ENCODE data around the gene WDR55. TPM values are rescaled to one million over a fixed set of nuclear protein-coding genes. Genes with fewer than 3 reads are reported as not detected.
"Not testable (repeated sequence)": the region's sequence is repeated elsewhere in the genome, so short reads cannot be mapped to it uniquely, and the experiment has no call there.

The WDR55 gene
- total and polyA plus RNA-seq, 2 of the 4 experiments (the other 2 are of a cell fraction): 19.0 to 20.4 TPM

GRCh38 chr5:140713562-140714094, 48.9 kb downstream of the WDR55 start:
- Histone ChIP-seq H2AK9ac (replicated peaks; ENCODE audit: low read depth, low read length, poor library complexity) (no peak overlapping the region), H3K4ac (ENCODE audit: low read depth, low read length) (no peak overlapping the region), H2AK5ac (ENCODE audit: low read depth, low read length) (no peak overlapping the region), H3K9me3 (ENCODE audit: control insufficient read depth, insufficient read depth, low read length) (no peaks in the 10 kb centered on the region), H3K9me1 (ENCODE audit: insufficient read depth, low read length) (no peaks in the 10 kb centered on the region), H4K91ac (ENCODE audit: insufficient read depth, low read depth, low read length) (no peak overlapping the region), H4K20me1 (ENCODE audit: insufficient read depth, low read length) (0 out of 2 replicates have a peak, but pooled peaks cover 5% of the 10 kb centered on the region), H3K27me3 (ENCODE audit: control insufficient read depth, insufficient read depth, low read length) (no peaks in the 10 kb centered on the region), H4K5ac (ENCODE audit: low read depth, low read length) (no peak overlapping the region), H3K36me3 (ENCODE audit: control insufficient read depth, insufficient read depth, low read length) (no peaks in the 10 kb centered on the region), H2BK5ac (ENCODE audit: low read depth, low read length, poor library complexity, severe bottlenecking) (no peak overlapping the region), H2AFZ (replicated peaks; ENCODE audit: low read length, poor library complexity) (no peak overlapping the region), H3K9ac (ENCODE audit: low read depth, low read length) (no peak overlapping the region), H2BK15ac (ENCODE audit: low read depth, low read length) (no peak overlapping the region), H3K4me2 (ENCODE audit: low read depth, low read length) (no peak overlapping the region), H3K27ac (ENCODE audit: insufficient read depth, low read length) (no peak overlapping the region), H3K4me3 (ENCODE audit: insufficient read depth, low read depth, low read length) (no peak overlapping the region), H2BK20ac (ENCODE audit: low read depth, low read length) (no peak overlapping the region), H3K23ac (ENCODE audit: low read depth, low read length) (no peak overlapping the region), H3K56ac (ENCODE audit: extremely low read depth, insufficient read depth, low read length) (no peak overlapping the region), H3K14ac (replicated peaks; ENCODE audit: low read depth, low read length) (no peak overlapping the region), H3K18ac (ENCODE audit: low read depth, low read length) (no peak overlapping the region), H3K4me1 (ENCODE audit: control insufficient read depth, insufficient read depth, low read length) (0 out of 2 replicates have a peak, but pooled peaks cover 2% of the 10 kb centered on the region), H4K8ac (ENCODE audit: low read depth in 2 of 2, low read length in 2 of 2) (no peak overlapping the region), H3K79me1 (ENCODE audit: low read depth in 1 of 2, low read length in 2 of 2) (no peaks in the 10 kb centered on the region), H2BK120ac (ENCODE audit: low read depth, low read length) (no peak overlapping the region)
- intact Hi-C loops (cut with micrococcal nuclease): no loop called here
- no TSS peak for BruUV-seq (replicated peaks)
- no peak for ATAC-seq (ENCODE audit: low read depth)
- POLR2A ChIA-PET (ENCODE audit: unreplicated experiment): no interaction called here
- no CpG with 5 or more reads among the region's 1 CpG for WGBS, 2 experiments (ENCODE audit: extremely low coverage in 2 of 2, insufficient read length in 1 of 2)
- TF ChIP-seq SMC3 (IDR thresholded peaks at IDR 0.05; ENCODE audit: low read depth, low read length) (no peak), CEBPB (IDR thresholded peaks at IDR 0.05; ENCODE audit: low read depth, low read length) (peak; percentile 40; the same call in 1 of the 2 replicates), CTCF (conservative IDR thresholded peaks at IDR 0.05; ENCODE audit: low read depth, low read length) (no peak)
- DNase-seq: no peak
- dilution Hi-C loops (cut with HindIII; ENCODE audit: low sequenced_read_pairs, unreplicated experiment): no loop called here
- CTCF ChIA-PET: no interaction called here
- in situ Hi-C loops (cut with MboI; ENCODE audit: low sequenced_read_pairs): no loop called here

DNA sequence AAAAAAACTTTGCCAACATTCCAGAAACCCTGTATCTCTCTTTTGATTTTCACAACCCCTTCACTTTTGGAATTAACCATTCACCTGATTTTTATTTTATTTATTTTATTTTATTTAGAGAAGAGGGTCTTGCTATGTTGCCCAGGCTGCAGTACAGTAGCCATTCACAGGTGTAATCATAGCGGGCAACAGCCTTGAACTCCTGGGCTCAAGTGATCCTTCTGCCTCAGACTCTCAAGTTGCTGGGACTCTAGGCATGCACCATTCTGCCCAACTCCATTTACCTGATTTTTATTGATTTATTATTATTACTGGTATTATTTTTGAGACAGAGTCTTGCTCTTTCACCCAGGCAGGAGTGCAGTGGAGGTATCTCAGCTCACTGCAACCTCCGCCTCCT, 51.5 kb downstream of the WDR55 start:
- DNase-seq; H3K9me1 ChIP-seq (ENCODE audit: insufficient read depth, low read length); H3K36me3 ChIP-seq (ENCODE audit: control insufficient read depth, insufficient read depth, low read length); H3K14ac ChIP-seq (replicated peaks; ENCODE audit: low read depth, low read length); CTCF ChIA-PET; H2BK15ac ChIP-seq (ENCODE audit: low read depth, low read length); H2BK20ac ChIP-seq (ENCODE audit: low read depth, low read length); H3K4me2 ChIP-seq (ENCODE audit: low read depth, low read length); H4K91ac ChIP-seq (ENCODE audit: insufficient read depth, low read depth, low read length); H3K9ac ChIP-seq (ENCODE audit: low read depth, low read length); H3K18ac ChIP-seq (ENCODE audit: low read depth, low read length); H4K20me1 ChIP-seq (ENCODE audit: insufficient read depth, low read length); H2AK9ac ChIP-seq (replicated peaks; ENCODE audit: low read depth, low read length, poor library complexity); H2BK120ac ChIP-seq (ENCODE audit: low read depth, low read length); H3K4ac ChIP-seq (ENCODE audit: low read depth, low read length); H2AFZ ChIP-seq (replicated peaks; ENCODE audit: low read length, poor library complexity); H3K23ac ChIP-seq (ENCODE audit: low read depth, low read length); H3K79me1 ChIP-seq (ENCODE audit: low read depth in 1 of 2, low read length in 2 of 2); H2BK5ac ChIP-seq (ENCODE audit: low read depth, low read length, poor library complexity, severe bottlenecking); dilution Hi-C loops (cut with HindIII; ENCODE audit: low sequenced_read_pairs, unreplicated experiment); H3K27ac ChIP-seq (ENCODE audit: insufficient read depth, low read length); BruUV-seq (replicated peaks); H3K4me3 ChIP-seq (ENCODE audit: insufficient read depth, low read depth, low read length); H4K5ac ChIP-seq (ENCODE audit: low read depth, low read length); H3K9me3 ChIP-seq (ENCODE audit: control insufficient read depth, insufficient read depth, low read length); H4K8ac ChIP-seq (ENCODE audit: low read depth in 2 of 2, low read length in 2 of 2); in situ Hi-C loops (cut with MboI; ENCODE audit: low sequenced_read_pairs); H2AK5ac ChIP-seq (ENCODE audit: low read depth, low read length); H3K56ac ChIP-seq (ENCODE audit: extremely low read depth, insufficient read depth, low read length); ATAC-seq (ENCODE audit: low read depth); intact Hi-C loops (cut with micrococcal nuclease); H3K27me3 ChIP-seq (ENCODE audit: control insufficient read depth, insufficient read depth, low read length); H3K4me1 ChIP-seq (ENCODE audit: control insufficient read depth, insufficient read depth, low read length); POLR2A ChIA-PET (ENCODE audit: unreplicated experiment): not testable (repeated sequence)
- WGBS, 2 experiments (ENCODE audit: extremely low coverage in 2 of 2, insufficient read length in 1 of 2): no CpG with 5 or more reads among the region's 2 CpGs
